Kidney (tissue), 14 donors: ENCODE data around the gene KLK12. TPM values are rescaled to one million over a fixed set of nuclear protein-coding genes. Genes with fewer than 3 reads are reported as not detected.

Experiments
- DNase-seq, 5 donors: peaks; one replicate each; pipeline ENCODE4 v3.0.0-alpha.2; 2013 to 2020
- FAIRE-seq: peaks from 2 replicates; lab custom pipeline; 2012; peaks lifted over from hg19 to GRCh38; lab: Jason Lieb, UNC
- H3K27ac ChIP-seq, 2 donors: one replicate each; pipeline ENCODE4 v1.7.0; 2013; ENCODE audit warnings: low read depth in 2 of 2, low read length in 2 of 2, inconsistent platforms in 1 of 2
- H3K27me3 ChIP-seq: one replicate; pipeline ENCODE4 v1.7.1; 2013; ENCODE audit warnings: low read length, inconsistent platforms; ENCODE audit not compliant: control insufficient read depth, insufficient read depth
- H3K36me3 ChIP-seq, 3 donors: one replicate each; pipeline versions ENCODE4 v1.7.0 to v1.7.1; 2013; ENCODE audit warnings: low read length in 3 of 3, control low read depth in 1 of 3, inconsistent platforms in 1 of 3; ENCODE audit not compliant: insufficient read depth in 3 of 3, control insufficient read depth in 2 of 3
- H3K4me1 ChIP-seq, 3 donors: one replicate each; pipeline versions ENCODE4 v1.7.0 to v1.7.1; 2013; ENCODE audit warnings: low read length in 3 of 3, inconsistent platforms in 1 of 3, low read depth in 1 of 3; ENCODE audit not compliant: control insufficient read depth in 2 of 3, insufficient read depth in 2 of 3
- H3K4me3 ChIP-seq, 3 donors: one replicate each; pipeline versions ENCODE4 v1.7.0 to v1.8.1; 2013; ENCODE audit warnings: low read length in 3 of 3, control low read depth in 1 of 3, inconsistent platforms in 1 of 3
- H3K9ac ChIP-seq, 3 donors: one replicate each; pipeline versions ENCODE4 v1.7.0 to v1.7.1; 2013; ENCODE audit warnings: low read length in 3 of 3, control low read depth in 1 of 3, inconsistent platforms in 1 of 3
- H3K9me3 ChIP-seq, 3 donors: one replicate each; pipeline versions ENCODE4 v1.7.0 to v1.7.1; 2013; ENCODE audit warnings: low read length in 3 of 3, control low read depth in 1 of 3, inconsistent platforms in 1 of 3; ENCODE audit not compliant: control insufficient read depth in 2 of 3, insufficient read depth in 1 of 3
- intact Hi-C: fragments of 100-400 bp; cut with DNase I; formaldehyde crosslinking; loops from one replicate; pipeline ENCODE4 v1.11.1; 2022
- polyA plus RNA-seq: library from polyadenylated mRNA; stranded (reverse); fragments of 350-450 nt; fragmentation: Illumina TruSeq; extraction: RNeasy Lipid Tissue Mini Kit (QIAGEN cat#74804); gene quantifications from one replicate; pipeline ENCODE4 v1.2.3, GENCODE V29; 2014; ENCODE audit warnings: low read depth, low replicate concordance; ENCODE audit not compliant: insufficient read depth
- total RNA-seq: library from RNA; stranded (reverse); fragmentation: NEBNext Ultra II Directional; extraction: Animal tissue kit (Norgen Biotek cat#: 25700); gene quantifications from one replicate; pipeline ENCODE4 v1.2.1, GENCODE V29; 2021
- TF ChIP-seq, protein P1 (sequence below): IDR thresholded peaks from 3 replicates; pipeline ENCODE4 v1.5.1; 2012; ENCODE audit warnings: mild to moderate bottlenecking, moderate library complexity, borderline replicate concordance; ENCODE audit not compliant: insufficient read depth; ENCODE audit errors: extremely low read depth
- donor health status: control.
- donor health status: control.
- donor health status: control.
- donor health status: control.
- donor health status: control.
- donor health status: DM: yes; HTN: yes; CAD: no.
- donor health status: Normal renal cell carcinoma (clear cell type).

KLK12 gene
- total and polyA plus RNA-seq, 2 donors from 2014 or later, result not detected

DNA sequence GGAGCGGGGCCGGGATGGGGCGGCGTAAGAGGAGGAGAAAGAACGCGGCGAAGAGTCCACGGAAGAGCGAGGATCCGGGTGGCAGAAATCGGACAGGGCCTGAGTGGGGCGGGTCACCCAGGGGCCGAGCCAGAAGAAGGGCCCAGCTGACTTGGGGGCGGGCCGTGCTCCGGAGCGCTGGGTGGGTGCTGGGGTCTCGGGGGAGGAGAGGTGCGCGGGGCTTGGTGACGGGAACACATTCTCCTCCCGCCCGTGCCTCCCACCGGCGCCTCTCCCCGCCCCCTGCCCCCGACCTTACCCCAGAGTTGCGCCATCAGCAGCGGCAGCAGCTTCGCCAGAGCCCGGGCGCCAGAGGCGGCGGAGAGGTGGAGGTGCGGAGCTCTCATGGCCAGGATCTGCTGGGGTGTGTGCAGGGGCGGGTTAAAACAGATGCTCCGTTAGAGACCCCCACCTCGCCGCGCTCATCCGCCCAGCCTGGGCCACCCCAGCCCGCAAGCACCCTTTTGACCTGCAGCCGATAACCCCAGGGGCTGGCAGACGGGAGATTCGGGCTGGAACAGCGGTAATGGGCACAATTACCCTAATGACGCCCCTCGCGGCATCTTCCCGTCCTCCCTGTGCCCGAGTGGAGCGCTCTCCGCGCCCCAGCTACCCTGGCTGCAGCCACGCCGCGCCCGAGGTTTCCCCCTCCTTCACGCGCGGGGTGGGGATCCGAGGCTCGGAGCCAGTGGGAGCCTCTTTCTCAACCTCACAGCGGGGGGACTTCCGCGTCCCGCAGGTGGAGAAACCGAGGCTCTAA lies 15.9 kb downstream of the KLK12 start:
- no peaks in the 10 kb centered on the region for H3K9me3 ChIP-seq
- no peak for FAIRE-seq
- H3K27me3 ChIP-seq, result peaks cover 8% of the 10 kb centered on the region
- intact Hi-C loops, result no loop called here
- no peak overlapping the region for H3K9ac ChIP-seq
- no peaks in the 10 kb centered on the region for H3K36me3 ChIP-seq
- TF ChIP-seq, protein P1, sequence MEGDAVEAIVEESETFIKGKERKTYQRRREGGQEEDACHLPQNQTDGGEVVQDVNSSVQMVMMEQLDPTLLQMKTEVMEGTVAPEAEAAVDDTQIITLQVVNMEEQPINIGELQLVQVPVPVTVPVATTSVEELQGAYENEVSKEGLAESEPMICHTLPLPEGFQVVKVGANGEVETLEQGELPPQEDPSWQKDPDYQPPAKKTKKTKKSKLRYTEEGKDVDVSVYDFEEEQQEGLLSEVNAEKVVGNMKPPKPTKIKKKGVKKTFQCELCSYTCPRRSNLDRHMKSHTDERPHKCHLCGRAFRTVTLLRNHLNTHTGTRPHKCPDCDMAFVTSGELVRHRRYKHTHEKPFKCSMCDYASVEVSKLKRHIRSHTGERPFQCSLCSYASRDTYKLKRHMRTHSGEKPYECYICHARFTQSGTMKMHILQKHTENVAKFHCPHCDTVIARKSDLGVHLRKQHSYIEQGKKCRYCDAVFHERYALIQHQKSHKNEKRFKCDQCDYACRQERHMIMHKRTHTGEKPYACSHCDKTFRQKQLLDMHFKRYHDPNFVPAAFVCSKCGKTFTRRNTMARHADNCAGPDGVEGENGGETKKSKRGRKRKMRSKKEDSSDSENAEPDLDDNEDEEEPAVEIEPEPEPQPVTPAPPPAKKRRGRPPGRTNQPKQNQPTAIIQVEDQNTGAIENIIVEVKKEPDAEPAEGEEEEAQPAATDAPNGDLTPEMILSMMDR, result no peak
- H3K4me1 ChIP-seq, result no peaks in the 10 kb centered on the region
- H3K27ac ChIP-seq, result no peak overlapping the region
- peak in 3 of 5 donors; percentile 19 to 50 (median 33) for DNase-seq
- no peak overlapping the region for H3K4me3 ChIP-seq

DNA sequence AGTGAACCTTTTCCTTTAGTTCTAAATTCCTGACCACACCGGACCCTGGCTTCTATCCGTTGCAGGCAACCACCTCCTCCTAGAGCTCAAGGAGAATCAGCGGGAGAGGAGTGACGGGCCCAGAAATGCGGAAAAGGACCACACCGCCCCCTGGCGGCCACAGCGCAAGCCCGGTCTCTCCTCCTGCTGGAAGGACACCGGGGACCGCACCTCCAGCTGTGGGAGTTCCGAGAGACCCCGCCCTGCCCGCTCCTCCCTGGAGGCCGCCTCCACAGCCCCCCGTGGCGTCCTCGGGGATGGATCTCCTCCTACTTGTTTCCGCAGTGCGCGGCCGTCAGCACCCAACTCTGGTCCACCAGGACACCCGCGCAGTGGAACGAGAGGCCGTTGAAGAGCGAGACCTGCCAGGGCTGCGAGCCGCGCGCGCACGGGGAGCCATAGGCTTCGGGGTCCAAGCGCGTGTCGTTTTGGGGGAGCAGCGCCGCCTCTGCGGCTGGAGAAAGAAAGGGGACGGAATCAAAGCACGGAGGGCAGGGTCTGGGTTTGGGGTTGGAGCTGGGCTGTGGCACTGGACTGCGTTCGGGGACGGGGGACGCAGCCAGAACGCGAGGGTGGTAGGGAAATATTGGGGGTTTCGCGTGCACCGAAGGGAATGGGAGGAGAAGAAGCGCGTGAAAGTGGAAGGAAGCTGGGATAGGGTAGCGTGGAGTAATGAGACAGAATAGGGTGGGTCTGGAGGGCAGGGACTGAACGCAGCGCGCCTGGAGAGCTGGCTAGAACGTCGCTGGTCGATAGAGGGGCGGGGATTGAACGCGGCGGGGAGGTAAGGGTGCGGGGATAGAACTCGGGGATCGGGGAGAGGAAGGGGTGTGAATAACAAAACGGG lies 17.8 kb downstream of the KLK12 start:
- Histone ChIP-seq H3K27ac (no peak overlapping the region), H3K9ac (no peak overlapping the region), H3K4me1 (no peaks in the 10 kb centered on the region), H3K9me3 (no peaks in the 10 kb centered on the region), H3K36me3 (no peaks in the 10 kb centered on the region), H3K27me3 (peaks cover 8% of the 10 kb centered on the region), H3K4me3 (no peak overlapping the region)
- FAIRE-seq, result no peak
- DNase-seq, result peak in 4 of 5 donors; percentile 82 to 85 (median 84)
- intact Hi-C loops, result no loop called here
- TF ChIP-seq, protein P1, result peak; percentile 17

DNA sequence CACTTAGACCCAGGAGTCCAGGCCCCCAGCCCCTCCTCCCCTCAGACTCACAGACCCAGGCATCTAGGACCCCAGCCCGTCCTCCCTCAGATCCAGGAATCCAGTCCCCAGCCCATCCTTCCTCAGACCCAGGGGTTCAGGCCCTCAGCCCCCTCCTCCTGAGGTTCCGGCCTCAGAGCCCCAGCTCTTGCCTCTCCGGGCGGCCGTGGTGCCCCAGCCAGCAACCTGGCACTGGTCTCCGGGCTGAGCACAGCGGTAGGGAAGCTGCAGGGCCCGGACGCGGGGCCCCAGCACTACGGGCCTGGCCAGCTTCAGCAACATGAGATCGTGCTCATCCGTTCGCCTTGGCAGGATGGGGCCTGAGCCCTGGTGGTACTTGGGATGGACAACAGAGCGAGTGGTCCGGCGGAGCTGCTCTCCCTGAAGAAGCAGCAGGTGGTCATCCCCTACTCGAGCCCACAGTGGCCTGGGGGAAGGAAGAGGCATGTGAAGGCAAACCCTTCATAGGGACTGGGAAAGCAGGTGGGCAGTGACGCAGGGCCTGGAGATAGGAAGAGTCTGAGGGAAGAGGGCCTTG lies 19.0 kb downstream of the KLK12 start:
- peaks cover 8% of the 10 kb centered on the region for H3K27me3 ChIP-seq
- FAIRE-seq, result no peak
- no peak overlapping the region for H3K9ac ChIP-seq
- H3K36me3 ChIP-seq, result no peaks in the 10 kb centered on the region
- intact Hi-C loops, result no loop called here
- H3K27ac ChIP-seq, result no peak overlapping the region
- no peaks in the 10 kb centered on the region for H3K4me1 ChIP-seq
- H3K4me3 ChIP-seq, result no peak overlapping the region
- no peaks in the 10 kb centered on the region for H3K9me3 ChIP-seq
- DNase-seq, result no peak
- TF ChIP-seq, protein P1, result no peak
